ENCODE data around the gene PMF1. TPM values are rescaled to one million over a fixed set of nuclear protein-coding genes. Genes with fewer than 3 reads are reported as not detected.

PMF1 gene
- total and polyA plus RNA-seq, 4 donors = 24.7 to 63.5 (median 36.9) TPM

- TF ChIP-seq TAF1 (conservative IDR thresholded peaks at IDR 0.05) (no peak), RXRA (IDR thresholded peaks at IDR 0.05) (no peak), YY1 (IDR thresholded peaks at IDR 0.05) (no peak), REST (IDR thresholded peaks at IDR 0.05) (no peak), ZBTB33 (IDR thresholded peaks at IDR 0.05) (no peak), FOXA2 (IDR thresholded peaks at IDR 0.05) (no peak), ATF3 (IDR thresholded peaks at IDR 0.05) (no peak), NR2F2 (IDR thresholded peaks at IDR 0.05) (no peak), HNF4A (conservative IDR thresholded peaks at IDR 0.05) (no peak), HNF4G (IDR thresholded peaks at IDR 0.05) (no peak), GABPA (IDR thresholded peaks at IDR 0.05 in 1 of 2, conservative IDR thresholded peaks at IDR 0.05 in 1 of 2) (no peak), CTCF (IDR thresholded peaks at IDR 0.05; ENCODE audit: low read depth, low read length, missing input control) (no peak), JUND (IDR thresholded peaks at IDR 0.05) (no peak), SP1 (IDR thresholded peaks at IDR 0.05) (no peak), MAX (IDR thresholded peaks at IDR 0.05) (no peak), EGR1 (IDR thresholded peaks at IDR 0.05; ENCODE audit: low read depth in 2 of 2) (no peak), FOXA1 (IDR thresholded peaks at IDR 0.05) (no peak), RAD21 (IDR thresholded peaks at IDR 0.05) (no peak)
- H3K9ac ChIP-seq (ENCODE audit: low read depth in 1 of 2, low read length in 2 of 2) = no peak overlapping the region
- H3K36me3 ChIP-seq (ENCODE audit: control insufficient read depth in 4 of 4, insufficient read depth in 3 of 4, low read depth in 1 of 4, low read length in 3 of 4) = peaks cover 8 to 65% (median 49%) of the 10 kb centered on the region in 4 donors
- H3K27ac ChIP-seq (ENCODE audit: low read depth in 1 of 2, low read length in 2 of 2) = no peak overlapping the region
- no peak for DNase-seq (ENCODE audit: low spot score)
- H3K4me1 ChIP-seq (ENCODE audit: control insufficient read depth in 4 of 4, insufficient read depth in 4 of 4, low read length in 3 of 4) = peaks cover 0 to 5% (median 1%) of the 10 kb centered on the region in 4 donors
- H3K9me3 ChIP-seq (ENCODE audit: control insufficient read depth in 4 of 4, low read length in 3 of 4) = no peaks in the 10 kb centered on the region
- H3K4me3 ChIP-seq (ENCODE audit: low read depth in 1 of 3, low read length in 3 of 3) = no peak overlapping the region
- no peaks in the 10 kb centered on the region for H3K27me3 ChIP-seq (ENCODE audit: control insufficient read depth in 4 of 4, insufficient read depth in 4 of 4, low read length in 3 of 4)
- 63% methylated on average over 3 of the region's 3 CpGs for WGBS
Measured at GRCh38 chr1:156251527-156251926, 38.7 kb downstream of the PMF1 start.

Measured in liver (tissue), 9 donors.